DOHH2 (cell line): ENCODE data around the gene SUGCT.

Experiments
- H3F3A ChIP-seq: fragments of 200-600 bp; sonication (generic), shearing (Covaris generic); 2 replicates; pipeline ENCODE4 v1.6.0; 2016; ENCODE audit warnings: antibody characterized with exemption, mild to moderate bottlenecking; ENCODE audit not compliant: control insufficient read depth, insufficient read depth
- H3K27ac ChIP-seq: fragments of 200-600 bp; sonication (generic); 2 replicates; pipeline ENCODE4 v1.5.1; 2014; ENCODE audit warnings: low read depth, mild to moderate bottlenecking, low read length, moderate library complexity
- H3K27me3 ChIP-seq: fragments of 200-600 bp; sonication (generic); 2 replicates; pipeline ENCODE4 v1.6.1; 2014; ENCODE audit warnings: mild to moderate bottlenecking, low read length, mixed read lengths; ENCODE audit not compliant: control insufficient read depth
- H3K36me3 ChIP-seq: fragments of 200-600 bp; sonication (generic); 2 replicates; pipeline ENCODE4 v1.6.1; 2014; ENCODE audit warnings: mild to moderate bottlenecking, low read length, moderate library complexity, mixed read lengths; ENCODE audit not compliant: control insufficient read depth
- H3K4me1 ChIP-seq: fragments of 200-600 bp; sonication (generic); 2 replicates; pipeline ENCODE4 v1.6.1; 2014; ENCODE audit warnings: mild to moderate bottlenecking, low read length, mixed read lengths; ENCODE audit not compliant: control insufficient read depth
- H3K4me2 ChIP-seq: fragments of 200-600 bp; sonication (generic); 2 replicates; pipeline ENCODE4 v1.6.0; 2014; ENCODE audit warnings: mild to moderate bottlenecking, low read length, moderate library complexity
- H3K4me3 ChIP-seq: fragments of 200-600 bp; sonication (generic); 2 replicates; pipeline ENCODE4 v1.5.1; 2014; ENCODE audit warnings: mild to moderate bottlenecking, low read length, mixed read lengths
- H3K79me2 ChIP-seq: fragments of 200-600 bp; sonication (generic); 2 replicates; pipeline ENCODE4 v1.6.1; 2014; ENCODE audit warnings: mild to moderate bottlenecking, low read length, mixed read lengths; ENCODE audit not compliant: control insufficient read depth
- H3K9me2 ChIP-seq: fragments of 200-600 bp; sonication (generic); replicated peaks from 2 replicates; pipeline ENCODE4 v1.6.1; 2014; ENCODE audit warnings: mild to moderate bottlenecking, low read length, mixed read lengths; ENCODE audit not compliant: control insufficient read depth
- H3K9me3 ChIP-seq: fragments of 200-600 bp; sonication (generic); 2 replicates; pipeline ENCODE4 v1.6.1; 2014; ENCODE audit warnings: antibody characterized with exemption, low read length, mixed read lengths; ENCODE audit not compliant: control insufficient read depth, insufficient read depth
- H4K20me1 ChIP-seq: fragments of 200-600 bp; sonication (generic); 2 replicates; pipeline ENCODE4 v1.6.0; 2014; ENCODE audit warnings: low read depth, mild to moderate bottlenecking, antibody characterized with exemption, low read length, moderate library complexity; ENCODE audit not compliant: control insufficient read depth, insufficient read depth
- CTCF ChIP-seq: fragments of 200-600 bp; sonication (generic); IDR thresholded peaks from one replicate; pipeline ENCODE4 v1.5.1; 2014; ENCODE audit warnings: antibody characterized with exemption, mild to moderate bottlenecking, low read depth, low read length; ENCODE audit not compliant: poor library complexity, severe bottlenecking
- EZH2phosphoT487 ChIP-seq: fragments of 200-600 bp; sonication (generic); IDR thresholded peaks from 2 replicates; pipeline ENCODE4 v1.6.1; 2017; ENCODE audit warnings: borderline replicate concordance, mild to moderate bottlenecking, antibody characterized with exemption, low read length, moderate library complexity, mixed read lengths

SUGCT gene

DNA sequence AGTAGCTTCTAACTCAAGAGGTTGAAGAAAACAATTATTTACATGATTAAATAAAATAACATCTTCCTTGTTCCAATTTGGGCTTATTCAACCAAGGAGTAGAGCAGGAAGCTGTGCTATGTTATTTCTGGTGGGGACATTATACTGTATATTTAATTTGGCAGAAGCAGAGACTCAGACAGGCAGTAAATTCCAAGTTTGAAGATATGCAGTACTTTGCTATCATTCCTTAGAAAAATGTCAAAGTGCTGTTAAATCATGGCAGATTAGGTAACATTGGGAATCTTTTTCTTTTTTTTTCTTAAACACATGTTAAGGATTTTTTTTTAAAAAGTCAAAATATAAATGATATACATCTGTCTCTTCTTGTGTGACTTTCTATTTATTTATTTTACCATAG lies 190.1 kb downstream of the SUGCT start:
- Histone ChIP-seq H3K79me2 (no peaks in the 10 kb centered on the region), H3F3A (no peaks in the 10 kb centered on the region), H3K9me2 (no peaks in the 10 kb centered on the region), H3K4me3 (no peak overlapping the region), H3K4me2 (no peak overlapping the region), H3K4me1 (peaks cover 3% of the 10 kb centered on the region), H3K9me3 (no peaks in the 10 kb centered on the region), H4K20me1 (no peaks in the 10 kb centered on the region), H3K27me3 (no peaks in the 10 kb centered on the region), H3K27ac (no peak overlapping the region), H3K36me3 (no peaks in the 10 kb centered on the region)
- TF ChIP-seq EZH2phosphoT487 (no peak), CTCF (no peak)

DNA sequence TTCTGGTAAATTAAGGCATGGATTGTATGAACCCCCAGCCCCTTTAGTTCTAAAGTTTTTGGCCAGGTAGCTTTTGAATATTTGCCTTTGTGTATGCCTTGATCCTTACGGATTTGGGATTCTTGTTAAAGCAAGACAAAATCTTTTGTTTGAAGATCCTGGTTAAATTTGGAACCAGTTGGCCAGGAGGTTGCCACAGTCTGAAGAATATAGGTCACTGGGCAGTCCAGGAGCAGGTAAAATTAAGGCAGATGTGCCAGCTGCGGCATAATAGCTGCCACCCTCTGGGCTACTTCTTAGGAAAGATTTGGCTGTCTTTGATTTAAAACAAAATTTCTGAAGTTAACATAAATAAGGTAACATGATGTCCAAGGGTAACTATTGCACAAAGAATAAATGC lies 192.3 kb downstream of the SUGCT start:
- no peak overlapping the region for H3K4me3 ChIP-seq
- no peaks in the 10 kb centered on the region for H3K36me3 ChIP-seq
- H4K20me1 ChIP-seq, result no peaks in the 10 kb centered on the region
- no peaks in the 10 kb centered on the region for H3K27me3 ChIP-seq
- H3K79me2 ChIP-seq, result no peaks in the 10 kb centered on the region
- no peak for TF ChIP-seq CTCF
- TF ChIP-seq EZH2phosphoT487, result no peak
- peaks cover 7% of the 10 kb centered on the region for H3K4me1 ChIP-seq
- no peaks in the 10 kb centered on the region for H3K9me3 ChIP-seq
- H3K4me2 ChIP-seq, result no peak overlapping the region
- no peak overlapping the region for H3K27ac ChIP-seq
- no peaks in the 10 kb centered on the region for H3K9me2 ChIP-seq
- H3F3A ChIP-seq, result no peaks in the 10 kb centered on the region

DNA sequence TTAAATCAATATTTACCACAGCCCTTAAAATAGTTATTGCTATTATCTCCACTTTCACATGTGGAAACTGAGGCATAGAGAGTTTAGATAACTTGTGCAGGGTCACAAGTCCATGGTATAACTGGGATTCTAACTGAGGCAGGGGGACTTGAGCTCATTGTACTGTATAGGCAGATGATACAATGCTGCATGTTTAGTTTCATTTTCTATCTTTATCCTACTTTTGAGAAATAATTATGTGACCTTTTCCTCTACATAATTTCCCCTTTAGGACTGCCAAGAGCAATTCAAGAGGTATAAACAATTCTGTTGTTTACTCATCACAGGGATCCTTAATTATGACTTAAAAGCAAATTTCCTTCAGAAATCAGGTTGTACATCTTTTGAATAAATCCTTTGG lies 193.1 kb downstream of the SUGCT start:
- Histone ChIP-seq H3K9me2 (no peaks in the 10 kb centered on the region), H3K4me2 (no peak overlapping the region), H3K27me3 (no peaks in the 10 kb centered on the region), H3F3A (no peaks in the 10 kb centered on the region), H4K20me1 (no peaks in the 10 kb centered on the region), H3K79me2 (no peaks in the 10 kb centered on the region), H3K9me3 (no peaks in the 10 kb centered on the region), H3K27ac (no peak overlapping the region), H3K4me3 (no peak overlapping the region), H3K4me1 (peaks cover 7% of the 10 kb centered on the region), H3K36me3 (no peaks in the 10 kb centered on the region)
- TF ChIP-seq CTCF, result no peak
- TF ChIP-seq EZH2phosphoT487, result no peak
